Thymus (tissue), 11 donors: ENCODE results near the gene TPRG1. TPM values are rescaled to one million over a fixed set of nuclear protein-coding genes. Genes with fewer than 3 reads are reported as not detected.

Experiments used
- DNase-seq, 9 donors: peaks; one replicate each; pipeline ENCODE4 v3.0.0-alpha.2; 2013; ENCODE audit warnings: low spot score in 9 of 9, low read depth in 6 of 9, missing footprints in 1 of 9
- H3K27ac ChIP-seq, 2 donors: one replicate each; pipeline ENCODE4 v1.5.1; 2013; ENCODE audit warnings: control low read depth in 1 of 2, low read depth in 1 of 2, low read length in 1 of 2, mild to moderate bottlenecking in 1 of 2, moderate library complexity in 1 of 2
- H3K27me3 ChIP-seq, 2 donors: one replicate each; pipeline ENCODE4 v1.5.1; 2013; ENCODE audit warnings: low read length in 1 of 2; ENCODE audit not compliant: control insufficient read depth in 2 of 2, insufficient read depth in 1 of 2
- H3K36me3 ChIP-seq, 2 donors: one replicate each; pipeline ENCODE4 v1.5.1; 2013; ENCODE audit warnings: low read length in 1 of 2, mild to moderate bottlenecking in 1 of 2, moderate library complexity in 1 of 2; ENCODE audit not compliant: control insufficient read depth in 2 of 2, insufficient read depth in 2 of 2
- H3K4me1 ChIP-seq, 2 donors: one replicate each; pipeline ENCODE4 v1.5.1; 2013; ENCODE audit warnings: low read length in 2 of 2; ENCODE audit not compliant: control insufficient read depth in 2 of 2, insufficient read depth in 2 of 2
- H3K4me3 ChIP-seq, 2 donors: one replicate each; pipeline ENCODE4 v1.5.1; 2013; ENCODE audit warnings: low read length in 2 of 2, control low read depth in 1 of 2, mild to moderate bottlenecking in 1 of 2
- H3K9me3 ChIP-seq, 2 donors: one replicate each; pipeline ENCODE4 v1.5.1; 2013; ENCODE audit warnings: low read length in 1 of 2, mild to moderate bottlenecking in 1 of 2; ENCODE audit not compliant: control insufficient read depth in 2 of 2, insufficient read depth in 1 of 2
- WGBS: extraction: QIAGEN DNeasy Blood & Tissue Kit; methylation state at CpG from one replicate; pipeline ENCODE4 v1.1.7; 2013; 5-methylcytosine and 5-hydroxymethylcytosine counted together
- polyA plus RNA-seq: library from polyadenylated mRNA; stranded (reverse); fragments of 200-250 nt; gene quantifications from one replicate; pipeline ENCODE4 v1.2.3, GENCODE V29; 2013
- total RNA-seq: library from RNA; stranded (reverse); fragments of 120-200 nt; gene quantifications from one replicate; pipeline ENCODE4 v1.2.4, GENCODE V29; 2013
- donor health status: healthy.

Gene TPRG1
- total and polyA plus RNA-seq, 2 donors, result 1.8 to 3.2 TPM

DNA sequence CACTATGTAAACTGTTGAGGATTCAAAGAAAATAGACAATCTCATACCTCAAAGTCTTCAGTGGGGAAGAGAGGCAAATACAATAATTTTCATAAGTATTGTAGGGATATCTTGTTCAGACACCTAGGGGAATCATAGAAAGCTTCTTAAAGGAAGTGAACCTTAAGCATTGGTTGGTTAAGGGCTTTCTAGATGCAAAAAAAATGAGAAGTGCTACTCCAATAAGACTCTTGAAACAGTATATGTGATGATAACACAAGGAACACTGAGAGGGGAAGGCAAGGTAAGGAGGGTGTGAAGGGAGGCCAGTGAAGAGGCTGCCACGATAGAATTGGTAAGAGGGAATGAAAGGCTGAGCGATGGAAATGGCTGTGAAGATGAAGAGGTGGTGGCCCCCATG lies 104.1 kb downstream of the TPRG1 start:
- Histone ChIP-seq H3K9me3 (no peaks in the 10 kb centered on the region), H3K4me1 (peaks cover 0 to 15% of the 10 kb centered on the region in 2 donors), H3K4me3 (no peak overlapping the region), H3K27ac (no peak overlapping the region), H3K36me3 (no peaks in the 10 kb centered on the region), H3K27me3 (no peaks in the 10 kb centered on the region)
- WGBS, result over 99% methylated on average over 2 of the region's 2 CpGs
- no peak for DNase-seq

DNA sequence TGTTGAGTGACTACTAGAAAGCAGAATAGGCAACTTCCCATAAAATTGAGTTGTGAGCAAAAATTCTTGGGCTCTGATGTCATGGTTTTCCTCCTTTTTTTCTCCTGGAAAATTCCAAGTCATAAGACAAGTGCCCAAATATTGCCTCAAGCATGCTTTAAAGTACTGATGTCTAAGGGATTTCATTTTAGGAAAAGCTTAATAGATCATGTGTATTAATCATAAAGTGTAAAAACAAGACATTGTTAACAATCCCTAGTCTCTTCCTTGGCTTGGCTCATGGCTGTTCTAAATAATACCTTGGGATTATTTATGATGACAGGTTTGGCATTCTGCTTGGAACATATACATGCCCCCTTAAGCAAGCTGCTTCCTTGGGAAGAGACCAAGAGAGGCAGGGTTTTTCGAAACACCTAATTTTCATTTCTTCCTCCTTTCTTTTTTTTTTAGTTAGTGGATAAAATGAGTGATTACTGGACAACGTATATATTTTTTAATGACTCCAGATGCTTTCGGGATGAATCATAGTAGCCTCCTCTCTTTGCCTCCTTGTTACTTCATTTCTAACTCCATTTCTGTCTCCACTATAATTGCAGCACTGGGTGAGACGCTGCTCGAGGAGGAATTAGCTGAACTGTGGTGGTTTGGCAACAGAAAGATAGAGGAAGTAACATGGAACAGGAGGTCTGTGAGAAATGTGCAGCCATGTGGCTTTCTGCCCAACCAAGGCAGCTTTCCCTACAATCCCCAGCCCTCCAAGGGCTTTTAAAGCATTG lies 104.9 kb downstream of the TPRG1 start:
- H3K27ac ChIP-seq, result no peak overlapping the region
- no peaks in the 10 kb centered on the region for H3K9me3 ChIP-seq
- no peak overlapping the region for H3K4me3 ChIP-seq
- no peaks in the 10 kb centered on the region for H3K27me3 ChIP-seq
- H3K36me3 ChIP-seq, result no peaks in the 10 kb centered on the region
- WGBS, result 34% methylated on average over 5 of the region's 5 CpGs
- no peak for DNase-seq
- peaks cover 0 to 15% of the 10 kb centered on the region in 2 donors for H3K4me1 ChIP-seq

DNA sequence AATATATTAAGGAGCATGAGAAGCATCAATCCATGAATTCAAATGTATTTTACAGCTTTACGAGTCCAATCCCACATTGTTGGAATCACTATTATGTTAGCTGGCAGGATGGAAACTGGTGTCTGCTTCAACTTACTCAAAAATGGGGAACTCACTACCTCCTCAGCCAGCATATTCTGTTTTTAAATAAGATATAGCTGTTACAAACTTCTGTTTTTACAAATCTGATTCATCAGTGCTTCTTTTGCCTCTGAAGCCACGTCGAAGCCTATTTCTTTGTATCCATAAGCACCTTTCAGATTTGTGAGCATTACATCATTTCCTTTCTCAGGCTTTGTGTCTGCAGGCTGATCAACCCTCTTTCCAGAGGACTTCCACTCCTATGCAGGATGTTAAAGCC lies 105.9 kb downstream of the TPRG1 start:
- WGBS, result 70% methylated on average over 3 of the region's 3 CpGs
- Histone ChIP-seq H3K4me3 (no peak overlapping the region), H3K4me1 (peaks cover 0 to 19% of the 10 kb centered on the region in 2 donors), H3K36me3 (no peaks in the 10 kb centered on the region), H3K27ac (no peak overlapping the region), H3K9me3 (no peaks in the 10 kb centered on the region), H3K27me3 (no peaks in the 10 kb centered on the region)
- DNase-seq, result peak in 1 of 9 donors; percentile 39

DNA sequence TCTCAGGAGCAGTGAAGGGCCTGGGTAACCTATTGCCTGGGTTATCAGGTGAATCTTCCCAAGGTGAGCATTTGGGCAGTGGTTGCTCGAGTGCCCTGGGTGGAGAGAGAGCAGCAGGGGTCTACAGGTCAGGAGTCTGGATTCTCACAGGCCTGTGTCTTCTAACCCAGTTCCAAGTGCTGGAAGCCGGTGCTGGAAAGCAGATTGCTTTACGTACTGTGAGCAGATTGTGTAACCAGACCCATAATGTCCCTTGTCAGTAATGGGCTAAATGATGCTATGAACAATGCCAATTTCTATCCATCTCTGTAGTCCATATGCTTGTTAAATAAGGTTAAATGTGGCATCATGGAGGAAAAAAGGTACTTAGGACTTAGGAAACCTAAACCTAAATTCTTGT lies 106.5 kb downstream of the TPRG1 start:
- no peak for DNase-seq
- Histone ChIP-seq H3K9me3 (no peaks in the 10 kb centered on the region), H3K4me1 (peaks cover 0 to 16% of the 10 kb centered on the region in 2 donors), H3K4me3 (no peak overlapping the region), H3K36me3 (no peaks in the 10 kb centered on the region), H3K27me3 (no peaks in the 10 kb centered on the region), H3K27ac (no peak overlapping the region)
- 98% methylated on average over 3 of the region's 3 CpGs for WGBS

DNA sequence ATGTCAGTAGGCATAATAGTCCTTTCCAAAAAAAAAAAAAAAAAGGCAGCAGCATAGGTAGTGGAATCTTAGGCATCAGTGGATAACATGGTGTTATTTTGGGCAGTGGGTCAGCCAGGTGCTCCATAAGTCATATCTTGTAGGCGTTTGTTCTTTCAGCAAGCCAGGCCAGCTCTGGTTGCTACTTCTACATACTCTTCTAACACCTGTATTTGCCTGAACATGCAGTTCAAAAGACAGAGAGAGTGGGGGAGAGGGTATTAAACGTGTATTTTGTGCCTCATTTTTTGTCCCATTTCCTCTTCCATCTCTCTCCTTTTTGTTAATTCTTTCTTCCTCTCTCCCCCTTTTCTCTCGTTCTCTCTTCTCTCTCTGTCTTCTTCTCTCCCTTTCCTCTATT lies 110.4 kb downstream of the TPRG1 start:
- Histone ChIP-seq H3K27me3 (no peaks in the 10 kb centered on the region), H3K4me1 (peaks cover 8 to 19% of the 10 kb centered on the region in 2 donors), H3K9me3 (no peaks in the 10 kb centered on the region), H3K36me3 (no peaks in the 10 kb centered on the region), H3K27ac (no peak overlapping the region), H3K4me3 (no peak overlapping the region)
- WGBS, result 88% methylated on average over 3 of the region's 3 CpGs
- DNase-seq, result no peak

DNA sequence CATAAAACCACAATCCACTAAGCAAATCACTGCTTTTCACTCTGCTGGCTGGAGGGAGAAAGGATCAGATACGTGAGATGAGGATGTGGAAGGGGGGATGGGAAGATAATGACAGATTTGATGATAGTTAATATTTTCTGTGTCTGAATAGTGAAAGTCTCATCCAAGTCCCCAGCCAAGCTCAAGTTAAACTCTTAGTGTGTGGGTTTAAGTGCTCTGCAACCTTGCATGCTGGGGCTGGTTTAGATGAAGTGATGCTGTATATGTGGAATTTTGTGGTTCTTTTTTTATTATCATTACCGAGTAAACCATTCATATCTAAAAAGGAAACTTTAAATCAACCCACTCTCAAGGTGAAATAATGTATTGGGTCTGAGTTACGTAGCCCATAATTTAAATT lies 111.0 kb downstream of the TPRG1 start:
- Histone ChIP-seq H3K27ac (no peak overlapping the region), H3K36me3 (no peaks in the 10 kb centered on the region), H3K27me3 (no peaks in the 10 kb centered on the region), H3K4me1 (peaks cover 8 to 18% of the 10 kb centered on the region in 2 donors), H3K4me3 (no peak overlapping the region), H3K9me3 (no peaks in the 10 kb centered on the region)
- no peak for DNase-seq
- 84% methylated on average over 3 of the region's 3 CpGs for WGBS

DNA sequence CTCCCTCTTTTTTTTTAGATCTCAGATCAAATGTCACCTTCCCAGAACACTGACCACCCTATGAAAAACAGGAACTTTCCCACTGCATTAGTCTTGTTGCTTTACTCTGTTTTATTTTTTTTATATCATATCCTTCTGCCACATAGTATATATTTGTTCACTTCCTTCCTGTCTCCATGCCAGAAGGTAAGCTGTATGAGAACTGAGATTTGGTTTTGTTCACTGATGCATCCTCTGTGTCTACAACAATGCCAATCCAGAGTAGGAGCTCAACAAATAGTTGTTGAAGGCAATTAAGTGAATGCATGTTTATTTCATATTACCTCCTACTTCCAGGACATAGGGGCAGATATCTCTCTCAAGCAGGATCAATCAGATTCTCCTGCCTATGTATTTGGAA lies 114.4 kb downstream of the TPRG1 start:
- DNase-seq, result peak in 1 of 9 donors; percentile 60
- Histone ChIP-seq H3K4me3 (no peak overlapping the region), H3K36me3 (no peaks in the 10 kb centered on the region), H3K4me1 (peaks cover 8 to 17% of the 10 kb centered on the region in 2 donors), H3K27me3 (no peaks in the 10 kb centered on the region), H3K9me3 (no peaks in the 10 kb centered on the region), H3K27ac (peak overlapping the region; percentile 65)

DNA sequence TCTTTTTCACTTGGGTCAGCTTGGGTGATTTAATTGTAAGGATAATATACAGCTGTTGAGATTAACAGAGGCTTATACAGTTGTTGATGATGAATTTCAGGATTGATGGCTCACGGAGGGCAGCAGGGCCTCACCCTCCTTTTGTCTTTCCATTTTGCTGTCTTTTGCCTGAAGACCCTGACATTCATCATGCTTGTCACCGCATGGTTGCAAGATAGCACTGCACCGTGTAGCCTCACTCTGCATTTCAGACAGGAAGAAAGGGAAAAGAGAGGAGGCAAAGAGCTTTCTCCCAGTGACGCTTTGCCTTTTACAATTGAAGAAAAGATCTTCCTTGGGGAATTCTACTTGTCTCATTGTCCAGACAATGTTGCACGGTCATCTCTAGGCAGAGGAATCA lies 115.1 kb downstream of the TPRG1 start:
- Histone ChIP-seq H3K36me3 (no peaks in the 10 kb centered on the region), H3K27ac (peak overlapping the region in 1 of 2 donors; percentile 65), H3K9me3 (no peaks in the 10 kb centered on the region), H3K4me1 (peaks cover 8 to 17% of the 10 kb centered on the region in 2 donors), H3K4me3 (no peak overlapping the region), H3K27me3 (no peaks in the 10 kb centered on the region)
- no peak for DNase-seq
- WGBS, result 90% methylated on average over 5 of the region's 5 CpGs

DNA sequence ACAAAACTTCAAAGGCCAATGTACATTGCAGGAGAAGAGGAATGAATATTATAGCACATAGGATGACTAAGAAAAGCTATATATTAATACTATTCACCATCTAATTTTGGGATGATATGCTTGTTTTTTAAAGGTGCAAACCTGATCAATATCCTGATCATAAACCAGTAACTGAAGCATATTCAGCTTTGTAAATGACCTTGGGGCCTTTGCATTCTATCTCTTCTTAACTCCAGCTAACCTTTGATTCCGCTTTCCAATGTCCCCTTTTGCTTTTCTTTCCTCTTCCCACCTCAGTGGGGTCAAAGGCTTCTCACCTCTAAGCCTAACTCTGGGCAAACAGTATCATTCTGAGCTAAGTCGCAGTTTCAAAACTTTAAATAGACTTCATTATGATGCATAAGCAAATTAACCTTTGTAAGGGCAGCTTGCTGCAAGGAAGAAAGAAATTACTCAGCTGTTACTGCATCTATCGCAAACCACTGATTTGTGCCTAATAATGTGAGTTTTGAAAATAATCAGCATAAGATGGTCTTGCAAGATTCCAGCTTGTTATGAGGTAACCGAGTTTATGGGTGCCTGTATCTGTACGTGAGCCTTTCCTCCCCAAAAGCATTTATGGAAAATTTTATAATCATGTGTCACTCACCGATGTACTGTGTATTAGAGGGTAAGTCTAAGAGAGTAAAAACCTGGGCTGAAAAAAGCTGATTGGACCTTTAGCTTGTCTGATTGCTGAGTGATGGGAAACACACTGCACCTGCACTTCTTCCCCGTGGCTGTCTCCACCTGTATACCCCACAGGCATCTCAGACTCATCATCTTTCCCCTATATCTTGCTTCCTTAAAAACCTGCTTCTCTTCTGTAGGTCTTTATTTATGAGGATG lies 116.8 kb downstream of the TPRG1 start:
- Histone ChIP-seq H3K9me3 (no peaks in the 10 kb centered on the region), H3K4me1 (peaks cover 8 to 12% of the 10 kb centered on the region in 2 donors), H3K27me3 (no peaks in the 10 kb centered on the region), H3K4me3 (no peak overlapping the region), H3K36me3 (no peaks in the 10 kb centered on the region), H3K27ac (no peak overlapping the region)
- no peak for DNase-seq
- WGBS, result 90% methylated on average over 7 of the region's 7 CpGs
